IPS-11a (cell line): ENCODE measurements around the gene ALG3.
"Not testable (repeated sequence)": the region's sequence is repeated elsewhere in the genome, so short reads cannot be mapped to it uniquely, and the experiment has no call there.

ENCODE experiments used
- H3K4me3 ChIP-seq: one replicate; pipeline ENCODE4 v1.5.1; 2013; ENCODE audit warnings: low read depth, low read length, control low read depth

Gene ALG3

GRCh38 chr3:184248454-184249411, at the start of gene ALG3:
ALG3 (minus strand) TSS chr3:184248962; CDS start chr3:184248940, 22 bp downstream.
- H3K4me3 ChIP-seq = peak within 1 kb of the TSS; percentile 99

GRCh38 chr3:184296616-184297015, 47.9 kb upstream of the ALG3 start:
- H3K4me3 ChIP-seq = no peak overlapping the region

GRCh38 chr3:184295771-184296170, 47.0 kb upstream of the ALG3 start:
- no peak overlapping the region for H3K4me3 ChIP-seq

- H3K4me3 ChIP-seq = no peak overlapping the region
Measured at GRCh38 chr3:184291738-184292445, 43.1 kb upstream of the ALG3 start.

- H3K4me3 ChIP-seq = no peak overlapping the region
Measured at GRCh38 chr3:184291044-184291737, 42.4 kb upstream of the ALG3 start.

- no peak overlapping the region for H3K4me3 ChIP-seq
Measured at GRCh38 chr3:184290331-184290730, 41.6 kb upstream of the ALG3 start.

- no peak overlapping the region for H3K4me3 ChIP-seq
Measured at GRCh38 chr3:184289426-184289938, 40.7 kb upstream of the ALG3 start.

- no peak overlapping the region for H3K4me3 ChIP-seq
Measured at GRCh38 chr3:184284696-184285095, 35.9 kb upstream of the ALG3 start.

GRCh38 chr3:184283681-184284080, 34.9 kb upstream of the ALG3 start:
- H3K4me3 ChIP-seq = no peak overlapping the region

GRCh38 chr3:184282941-184283340, 34.2 kb upstream of the ALG3 start:
- no peak overlapping the region for H3K4me3 ChIP-seq

GRCh38 chr3:184277366-184277765, 28.6 kb upstream of the ALG3 start:
- H3K4me3 ChIP-seq = no peak overlapping the region

- peak within 1 kb of the TSS; percentile 27 for H3K4me3 ChIP-seq
Measured at GRCh38 chr3:184275961-184276910, 27.5 kb upstream of the ALG3 start, which contains the start of gene ECE2. ECE2 (plus strand) TSS chr3:184276022; CDS start chr3:184276154, 132 bp downstream.

GRCh38 chr3:184275381-184275701, 26.6 kb upstream of the ALG3 start:
- peak overlapping the region; percentile 1 for H3K4me3 ChIP-seq

GRCh38 chr3:184272269-184272668, 23.5 kb upstream of the ALG3 start:
- H3K4me3 ChIP-seq = no peak overlapping the region

GRCh38 chr3:184267249-184267648, 18.5 kb upstream of the ALG3 start:
- H3K4me3 ChIP-seq = not testable (repeated sequence)

- peak overlapping the region; percentile 17 for H3K4me3 ChIP-seq
Measured at GRCh38 chr3:184262764-184263179, 14.0 kb upstream of the ALG3 start.

- H3K4me3 ChIP-seq = peak overlapping the region; percentile 81
Measured at GRCh38 chr3:184261854-184262763, 13.3 kb upstream of the ALG3 start.

GRCh38 chr3:184261270-184261853, 12.6 kb upstream of the ALG3 start, which contains the start of gene CAMK2N2:
CAMK2N2 (minus strand) TSS chr3:184261553; CDS start chr3:184261285, 268 bp downstream.
- peak within 1 kb of the TSS; percentile 81 for H3K4me3 ChIP-seq
